Stomach (tissue), 4 donors: ENCODE results near the gene SRP14.

Experiments
- CTCF ChIP-seq, 7 experiments: fragments of 450-650 bp in 4 of 7; fragments of 200-600 bp in 3 of 7; sonication (generic) in 3 of 7; IDR thresholded peaks; one replicate each; pipeline ENCODE4 v1.5.1; 2016 to 2019; ENCODE audit warnings: antibody characterized with exemption in 7 of 7, control low read depth in 2 of 7, mild to moderate bottlenecking in 1 of 7
- EP300 ChIP-seq: sonication (generic); formaldehyde crosslinking; IDR thresholded peaks from one replicate; pipeline ENCODE4 v1.6.1; 2017; ENCODE audit warnings: antibody characterized with exemption
- POLR2A ChIP-seq, 4 donors: fragments of 450-650 bp; IDR thresholded peaks; one replicate each; pipeline ENCODE4 v1.6.1; 2016; ENCODE audit warnings: antibody characterized with exemption in 4 of 4, control low read depth in 2 of 4, mild to moderate bottlenecking in 1 of 4, moderate library complexity in 1 of 4

DNA sequence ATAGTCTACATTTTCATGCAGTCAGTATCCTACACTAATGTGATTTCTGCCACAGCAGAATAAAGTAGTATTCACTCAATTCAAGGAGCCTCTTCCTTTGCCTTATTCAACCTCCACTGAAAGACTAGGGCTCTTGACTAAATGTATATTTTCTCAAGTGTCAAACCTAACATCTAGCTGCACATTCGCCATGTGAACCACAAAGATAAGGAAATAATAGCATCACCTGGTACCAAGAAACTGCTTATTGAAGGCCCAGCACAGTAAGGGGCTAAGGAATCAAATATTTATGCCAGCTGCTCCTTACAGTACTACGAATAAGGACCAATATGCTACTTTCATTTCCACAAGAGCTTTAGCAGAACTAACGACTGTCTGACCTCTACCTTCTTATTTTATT lies 1.3 kb downstream of the SRP14 start:
- TF ChIP-seq CTCF (IDR thresholded peaks at IDR 0.05), result no peak
- TF ChIP-seq POLR2A (IDR thresholded peaks at IDR 0.05), result no peak
- TF ChIP-seq EP300, result no peak
